Chondrocyte (in vitro differentiated cells): ENCODE results near the gene TC2N. TPM values are rescaled to one million over a fixed set of nuclear protein-coding genes. Genes with fewer than 3 reads are reported as not detected.

ENCODE experiments used
- DNase-seq: peaks from one replicate; pipeline ENCODE4 v3.0.0; 2021; ENCODE audit warnings: mixed read lengths, low spot score
- H3K27ac Mint-ChIP-seq: one replicate; pipeline ENCODE4 v1.8.0; 2021; ENCODE audit warnings: mild to moderate bottlenecking, moderate library complexity, mixed read lengths; ENCODE audit not compliant: unreplicated experiment
- H3K27me3 Mint-ChIP-seq: 2 replicates; pipeline ENCODE4 v1.8.0; 2021; ENCODE audit warnings: low read depth, mixed read lengths
- H3K36me3 Mint-ChIP-seq: 2 replicates; pipeline ENCODE4 v1.8.0; 2021; ENCODE audit warnings: low read depth, mixed read lengths
- H3K4me1 Mint-ChIP-seq: 2 replicates; pipeline ENCODE4 v1.8.0; 2021; ENCODE audit warnings: low read depth, mild to moderate bottlenecking, mixed read lengths
- H3K4me3 Mint-ChIP-seq: one replicate; pipeline ENCODE4 v1.8.0; 2021; ENCODE audit warnings: mild to moderate bottlenecking, moderate library complexity, mixed read lengths; ENCODE audit not compliant: unreplicated experiment
- H3K9me3 Mint-ChIP-seq: 2 replicates; pipeline ENCODE4 v1.8.0; 2021; ENCODE audit warnings: low read depth, mixed read lengths
- CTCF ChIP-seq: fragments of 200-600 bp; sonication (generic); IDR thresholded peaks from 2 replicates; pipeline ENCODE4 v1.5.0; 2021; ENCODE audit warnings: antibody characterized with exemption, mild to moderate bottlenecking, moderate library complexity
- total RNA-seq: library from RNA; stranded (reverse); gene quantifications from 3 replicates; pipeline ENCODE4 v1.2.1, GENCODE V29; 2021

Gene TC2N
- total RNA-seq, 1 donor from 2014 or later, result 11.2 TPM

- Mint-ChIP-seq H3K27ac (no peak overlapping the region), H3K9me3 (no peaks in the 10 kb centered on the region), H3K4me1 (peaks cover 3% of the 10 kb centered on the region), H3K27me3 (peaks cover 23% of the 10 kb centered on the region), H3K36me3 (peaks cover 4% of the 10 kb centered on the region), H3K4me3 (no peak overlapping the region)
- DNase-seq, result no peak
- TF ChIP-seq CTCF, result no peak
Observed at GRCh38 chr14:91754185-91754584, 113.2 kb downstream of the TC2N start.

- Mint-ChIP-seq H3K4me1 (peaks cover 3% of the 10 kb centered on the region), H3K4me3 (no peak overlapping the region), H3K9me3 (peaks cover 3% of the 10 kb centered on the region), H3K27me3 (peaks cover 25% of the 10 kb centered on the region), H3K27ac (no peak overlapping the region), H3K36me3 (peaks cover 4% of the 10 kb centered on the region)
- DNase-seq, result no peak
- TF ChIP-seq CTCF, result no peak
Observed at GRCh38 chr14:91753501-91754128, 113.7 kb downstream of the TC2N start.

GRCh38 chr14:91752961-91753360, 114.4 kb downstream of the TC2N start:
- H3K27ac Mint-ChIP-seq, result no peak overlapping the region
- H3K4me3 Mint-ChIP-seq, result no peak overlapping the region
- H3K27me3 Mint-ChIP-seq, result peaks cover 27% of the 10 kb centered on the region
- no peak for TF ChIP-seq CTCF
- H3K4me1 Mint-ChIP-seq, result peaks cover 3% of the 10 kb centered on the region
- H3K36me3 Mint-ChIP-seq, result peaks cover 4% of the 10 kb centered on the region
- H3K9me3 Mint-ChIP-seq, result peaks cover 3% of the 10 kb centered on the region
- DNase-seq, result no peak

GRCh38 chr14:91751719-91752118, 115.6 kb downstream of the TC2N start:
- H3K9me3 Mint-ChIP-seq, result peaks cover 3% of the 10 kb centered on the region
- peaks cover 4% of the 10 kb centered on the region for H3K36me3 Mint-ChIP-seq
- H3K27ac Mint-ChIP-seq, result no peak overlapping the region
- no peak for DNase-seq
- H3K4me1 Mint-ChIP-seq, result peaks cover 3% of the 10 kb centered on the region
- peaks cover 35% of the 10 kb centered on the region for H3K27me3 Mint-ChIP-seq
- TF ChIP-seq CTCF, result no peak
- H3K4me3 Mint-ChIP-seq, result no peak overlapping the region

GRCh38 chr14:91750634-91751198, 116.6 kb downstream of the TC2N start:
- no peak for TF ChIP-seq CTCF
- H3K36me3 Mint-ChIP-seq, result peaks cover 4% of the 10 kb centered on the region
- no peak overlapping the region for H3K27ac Mint-ChIP-seq
- peaks cover 3% of the 10 kb centered on the region for H3K9me3 Mint-ChIP-seq
- H3K4me3 Mint-ChIP-seq, result no peak overlapping the region
- peaks cover 35% of the 10 kb centered on the region for H3K27me3 Mint-ChIP-seq
- H3K4me1 Mint-ChIP-seq, result peaks cover 3% of the 10 kb centered on the region
- DNase-seq, result no peak
